Spleen (tissue), 11 donors: ENCODE results near the gene CACNA1C. TPM values are rescaled to one million over a fixed set of nuclear protein-coding genes. Genes with fewer than 3 reads are reported as not detected.

ENCODE experiments used
- DNase-seq: peaks from one replicate; pipeline ENCODE4 v3.0.0-alpha.2; 2020
- H3K27ac ChIP-seq, 8 donors: fragments of 200-600 bp; sonication (generic) in 7 of 8; 1 replicate in 4 of 8; 2 replicates in 4 of 8; pipeline versions ENCODE4 v1.5.0 to v1.8.0; 2016 to 2021; ENCODE audit warnings: inconsistent platforms in 4 of 8, mild to moderate bottlenecking in 4 of 8, moderate library complexity in 1 of 8
- H3K27me3 ChIP-seq, 7 donors: fragments of 200-600 bp; sonication (generic) in 6 of 7; replicated peaks in 1 of 7; 1 replicate in 4 of 7; 2 replicates in 3 of 7; pipeline versions ENCODE4 v1.5.0 to v1.8.0; 2016 to 2021; ENCODE audit warnings: inconsistent platforms in 3 of 7, mild to moderate bottlenecking in 1 of 7
- H3K36me3 ChIP-seq, 6 donors: fragments of 200-600 bp; sonication (generic) in 5 of 6; 1 replicate in 4 of 6; 2 replicates in 2 of 6; pipeline versions ENCODE4 v1.5.0 to v1.8.0; 2016 to 2021; ENCODE audit warnings: inconsistent platforms in 2 of 6
- H3K4me1 ChIP-seq, 6 donors: fragments of 200-600 bp; sonication (generic) in 5 of 6; 1 replicate in 3 of 6; 2 replicates in 3 of 6; pipeline versions ENCODE4 v1.5.0 to v1.8.0; 2016 to 2021; ENCODE audit warnings: inconsistent platforms in 3 of 6
- H3K4me3 ChIP-seq, 8 donors: fragments of 200-600 bp; sonication (generic) in 7 of 8; 1 replicate in 4 of 8; 2 replicates in 4 of 8; pipeline versions ENCODE4 v1.5.0 to v1.8.0; 2016 to 2021; ENCODE audit warnings: inconsistent platforms in 4 of 8, mild to moderate bottlenecking in 4 of 8, moderate library complexity in 2 of 8
- H3K9me3 ChIP-seq, 8 donors: fragments of 200-600 bp; sonication (generic) in 7 of 8; 1 replicate in 4 of 8; 2 replicates in 4 of 8; pipeline versions ENCODE4 v1.5.0 to v1.8.0; 2016 to 2021; ENCODE audit warnings: inconsistent platforms in 4 of 8
- CTCF ChIP-seq, 11 experiments: fragments of 200-600 bp in 7 of 11; fragments of 450-650 bp in 4 of 11; sonication (generic) in 4 of 11; IDR thresholded peaks in 8 of 11; conservative IDR thresholded peaks in 3 of 11; 1 replicate in 7 of 11; 2 replicates in 4 of 11; pipeline versions ENCODE4 v1.4.0 to v1.8.0; 2016 to 2021; ENCODE audit warnings: antibody characterized with exemption in 11 of 11, inconsistent platforms in 4 of 11, mild to moderate bottlenecking in 1 of 11
- POLR2A ChIP-seq, 3 donors: fragments of 450-650 bp; IDR thresholded peaks; one replicate each; pipeline ENCODE4 v1.5.1; 2017; ENCODE audit warnings: antibody characterized with exemption in 3 of 3, mild to moderate bottlenecking in 1 of 3
- POLR2AphosphoS5 ChIP-seq, 3 donors: sonication (generic); formaldehyde crosslinking; IDR thresholded peaks; one replicate each; pipeline ENCODE4 v1.5.1; 2017; ENCODE audit warnings: antibody characterized with exemption in 3 of 3
- WGBS, 5 donors: extraction: QIAGEN DNeasy Blood & Tissue Kit in 3 of 5; methylation state at CpG; one replicate each; pipeline versions ENCODE4 v1.1.5 to v1.1.7; 2013 to 2018; 5-methylcytosine and 5-hydroxymethylcytosine counted together
- intact Hi-C: fragments of 100-400 bp; cut with DNase I; formaldehyde crosslinking; loops from one replicate; pipeline ENCODE4 v1.15.0; 2023; ENCODE audit warnings: low total_unique reads
- polyA plus RNA-seq, 3 donors: library from polyadenylated mRNA; stranded (reverse); fragments of 200-250 nt; gene quantifications; one replicate each; pipeline ENCODE4 v1.2.1, GENCODE V29; 2013
- total RNA-seq, 7 donors: library from RNA; depleted of rRNA in 3 of 7; stranded (reverse); fragments of >200 nt in 3 of 7; fragmentation: NEBNext Ultra II Directional in 4 of 7; extraction: Animal tissue kit (Norgen Biotek cat#: 25700) in 4 of 7; gene quantifications; one replicate each; pipeline versions ENCODE4 v1.1.0 to v1.2.1, GENCODE V29; 2016 to 2021
- donor health status: healthy with polysubstance abuse.
- donor health status: DM: no; HTN: no; CAD: no; lungs with moderate emphysema.
- donor health status: DM: no; HTN: no; CAD: no.
- donor health status: Bipolar disorder and iron deficiency.
- donor health status: healthy.
- donor health status: DM: no; HTN: no; CAD: no.
- donor health status: DM: yes; HTN: yes; CAD: no.

CACNA1C gene
- total and polyA plus RNA-seq, 10 donors = 0.67 to 27.6 (median 18.4) TPM

- H3K4me3 ChIP-seq = no peak overlapping the region
- no peak for DNase-seq
- no peaks in the 10 kb centered on the region for H3K9me3 ChIP-seq
- no peaks in the 10 kb centered on the region for H3K36me3 ChIP-seq
- WGBS, 5 donors = 51 to 75% (median 66%) methylated on average over 5 of the region's 5 CpGs
- peaks cover 0 to 4% (median 0%) of the 10 kb centered on the region in 7 donors for H3K27me3 ChIP-seq
- peaks cover 0 to 22% (median 12%) of the 10 kb centered on the region in 6 donors for H3K4me1 ChIP-seq
- no peak for TF ChIP-seq CTCF (IDR thresholded peaks at IDR 0.05 in 8 of 11, conservative IDR thresholded peaks at IDR 0.05 in 3 of 11)
- H3K27ac ChIP-seq = no peak overlapping the region
- intact Hi-C loops = no loop called here
Observed at GRCh38 chr12:2242216-2242615, 189.4 kb downstream of the CACNA1C start.

GRCh38 chr12:2242816-2243215, 190.0 kb downstream of the CACNA1C start:
- H3K4me1 ChIP-seq = peaks cover under 1 to 28% (median 18%) of the 10 kb centered on the region in 6 donors
- H3K27ac ChIP-seq = no peak overlapping the region
- intact Hi-C loops = no loop called here

GRCh38 chr12:2243275-2243674, 190.5 kb downstream of the CACNA1C start:
- H3K9me3 ChIP-seq = no peaks in the 10 kb centered on the region
- no peak overlapping the region for H3K4me3 ChIP-seq
- no peaks in the 10 kb centered on the region for H3K36me3 ChIP-seq
- no peak for DNase-seq
- TF ChIP-seq CTCF (IDR thresholded peaks at IDR 0.05 in 8 of 11, conservative IDR thresholded peaks at IDR 0.05 in 3 of 11) (no peak), POLR2AphosphoS5 (IDR thresholded peaks at IDR 0.05) (no peak), POLR2A (IDR thresholded peaks at IDR 0.05) (no peak)
- H3K4me1 ChIP-seq = peaks cover 5 to 32% (median 23%) of the 10 kb centered on the region in 6 donors
- no peak overlapping the region for H3K27ac ChIP-seq
- WGBS, 5 donors = 73 to 95% (median 85%) methylated on average over 2 of the region's 2 CpGs
- intact Hi-C loops = no loop called here
- H3K27me3 ChIP-seq = peaks cover 0 to 4% (median 0%) of the 10 kb centered on the region in 7 donors

More at GRCh38 chr12:2242816-2243215, 190.0 kb downstream of the CACNA1C start:
- DNase-seq = no peak
- no peaks in the 10 kb centered on the region for H3K9me3 ChIP-seq
- TF ChIP-seq POLR2A (IDR thresholded peaks at IDR 0.05) (no peak), CTCF (IDR thresholded peaks at IDR 0.05 in 8 of 11, conservative IDR thresholded peaks at IDR 0.05 in 3 of 11) (no peak), POLR2AphosphoS5 (IDR thresholded peaks at IDR 0.05) (no peak)
- H3K27me3 ChIP-seq = peaks cover 0 to 4% (median 0%) of the 10 kb centered on the region in 7 donors
- H3K4me3 ChIP-seq = no peak overlapping the region
- H3K36me3 ChIP-seq = no peaks in the 10 kb centered on the region
- WGBS, 5 donors = 62 to 85% (median 74%) methylated on average over 3 of the region's 3 CpGs

GRCh38 chr12:2244013-2244861, 191.4 kb downstream of the CACNA1C start:
- Histone ChIP-seq H3K9me3 (no peaks in the 10 kb centered on the region), H3K27me3 (peaks cover 0 to 3% (median 0%) of the 10 kb centered on the region in 7 donors), H3K27ac (no peak overlapping the region), H3K4me1 (peaks cover 10 to 42% (median 32%) of the 10 kb centered on the region in 6 donors), H3K4me3 (no peak overlapping the region), H3K36me3 (no peaks in the 10 kb centered on the region)
- intact Hi-C loops = no loop called here
- DNase-seq = no peak
- no peak for TF ChIP-seq POLR2A (IDR thresholded peaks at IDR 0.05)
- TF ChIP-seq POLR2AphosphoS5 (IDR thresholded peaks at IDR 0.05) = no peak
- no peak for TF ChIP-seq CTCF (IDR thresholded peaks at IDR 0.05 in 8 of 11, conservative IDR thresholded peaks at IDR 0.05 in 3 of 11)
- WGBS, 5 donors = 75 to 85% (median 81%) methylated on average over 8 of the region's 8 CpGs
